ENCODE data around the gene BCAR3.

- no peak for TF ChIP-seq CTCF (conservative IDR thresholded peaks at IDR 0.05 in 1 of 2, IDR thresholded peaks at IDR 0.05 in 1 of 2; ENCODE audit: extremely low read depth in 1 of 2, insufficient read depth in 1 of 2, low read depth in 1 of 2, low read length in 2 of 2)
- no peak for TF ChIP-seq EZH2 (IDR thresholded peaks at IDR 0.05; ENCODE audit: borderline replicate concordance, low read length)
Measured at GRCh38 chr1:93541045-93541444, 140.6 kb downstream of the BCAR3 start.

All from mammary epithelial cell (primary cell).